Stimulated activated CD8-positive, alpha-beta memory T cell treated with anti-CD3 and anti-CD28 coated beads, Interleukin-7, amount 100 ng/mL, for 48 hours (primary cell): ENCODE measurements around the gene NUP210L.
"Not testable (repeated sequence)": the region's sequence is repeated elsewhere in the genome, so short reads cannot be mapped to it uniquely, and the experiment has no call there.

Experiments used
- DNase-seq, 2 donors: peaks; one replicate each; pipeline ENCODE4 v3.0.0-alpha.2; 2020; ENCODE audit warnings: low read depth in 1 of 2; ENCODE audit errors: extremely low read depth in 1 of 2

The NUP210L gene

DNA sequence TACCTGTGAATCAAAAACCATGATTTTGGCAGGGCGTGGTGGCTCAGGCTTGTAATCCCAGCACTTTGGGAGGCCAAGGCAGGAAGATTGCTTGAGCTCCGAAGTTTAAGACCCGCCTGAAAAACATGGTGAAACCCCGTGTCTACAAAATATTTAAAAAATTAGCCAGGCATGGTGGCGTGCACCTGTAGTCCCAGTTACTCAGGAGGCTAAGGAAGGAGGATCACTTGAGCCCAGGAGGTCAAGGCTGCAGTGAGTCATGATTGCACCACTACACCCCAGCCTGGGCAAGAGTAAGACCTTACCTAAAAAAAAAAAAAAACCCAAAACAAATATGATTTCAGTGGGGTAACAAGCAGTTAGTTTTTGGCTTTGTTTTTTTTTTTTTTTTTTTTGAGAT is 54.7 kb downstream of the NUP210L start:
- not testable (repeated sequence) for DNase-seq

DNA sequence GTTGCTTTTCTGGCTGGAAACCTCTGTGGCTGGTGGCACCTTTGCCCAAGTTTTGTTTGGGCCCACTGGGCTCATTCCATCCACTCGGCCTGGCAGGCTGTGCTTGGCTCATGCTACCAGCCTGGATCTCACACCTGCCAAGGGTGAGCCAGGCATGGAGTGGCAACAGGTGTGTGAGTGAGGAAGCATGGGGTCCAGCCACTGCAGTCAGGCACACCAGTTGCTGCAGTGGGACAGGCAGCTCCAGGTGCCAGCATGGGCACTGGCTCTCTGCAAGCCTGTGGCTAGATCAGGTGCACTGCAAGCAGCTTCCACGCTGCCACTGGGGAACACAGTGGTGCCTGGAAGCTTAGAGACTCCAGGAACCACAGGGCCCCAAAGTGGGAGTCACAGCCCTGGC is 57.0 kb downstream of the NUP210L start:
- no peak for DNase-seq

DNA sequence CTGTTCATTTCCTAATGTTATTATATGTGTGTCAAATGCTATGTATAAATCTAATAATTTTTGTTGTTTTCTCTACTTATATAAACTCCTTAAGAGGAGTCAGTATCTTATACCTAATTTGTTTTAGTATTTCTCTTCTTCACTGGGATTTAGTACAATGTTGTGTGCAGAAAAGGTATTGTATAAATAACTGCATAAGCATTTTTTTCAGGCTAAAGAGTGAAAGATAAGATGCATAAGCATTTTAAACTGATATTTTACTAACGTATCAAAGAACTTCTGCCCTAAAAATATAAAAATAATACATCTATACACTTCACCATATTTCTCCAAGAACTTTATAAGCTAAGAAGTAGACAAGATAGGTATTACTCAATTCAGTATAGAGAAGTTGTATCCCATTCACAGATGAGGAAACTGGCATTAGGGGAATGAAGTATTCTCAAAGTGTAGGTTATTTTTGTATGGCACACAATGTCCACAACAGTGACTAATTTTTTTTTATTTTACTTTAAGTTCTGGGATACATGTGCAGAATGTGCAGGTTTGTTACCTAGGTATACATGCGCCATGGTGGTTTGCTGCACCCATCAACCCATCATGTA is 59.3 kb downstream of the NUP210L start:
- no peak for DNase-seq

DNA sequence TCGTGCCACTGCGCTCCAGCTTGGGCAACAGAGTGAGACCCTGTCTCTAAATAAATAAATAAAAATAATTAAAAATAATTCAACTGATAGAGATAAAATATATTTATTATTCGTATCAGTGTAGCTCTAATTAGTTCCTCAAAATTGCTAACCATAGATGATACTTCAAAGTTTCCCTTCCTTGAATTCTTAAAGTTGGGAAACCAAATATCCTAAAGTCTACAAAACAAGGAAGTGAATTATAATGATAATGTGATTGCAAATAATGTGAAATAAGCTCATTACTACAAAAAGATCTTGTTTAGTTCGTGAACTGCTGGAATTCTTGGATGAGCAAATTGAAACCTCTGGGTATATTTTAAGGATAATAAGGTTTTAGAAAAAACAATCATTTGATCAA is 60.5 kb downstream of the NUP210L start:
- DNase-seq: no peak

DNA sequence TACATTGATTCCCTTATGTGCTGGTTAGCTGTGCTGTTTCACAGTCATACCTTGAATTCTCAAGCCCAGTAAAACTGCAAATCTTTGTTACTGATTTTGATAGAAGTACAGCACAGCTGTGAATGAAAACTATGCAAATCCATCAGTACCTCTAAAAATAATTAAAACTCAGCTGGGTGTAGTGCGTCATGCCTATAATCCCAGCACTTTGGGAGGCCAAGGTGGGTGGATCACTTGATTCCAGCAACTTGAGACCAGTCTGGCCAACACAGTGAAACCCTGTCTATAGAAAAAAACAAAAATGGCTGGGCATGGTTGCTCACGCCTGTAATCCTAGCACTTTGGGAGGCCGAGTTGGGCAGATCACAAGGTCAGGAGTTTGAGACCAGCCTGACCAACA is 61.2 kb downstream of the NUP210L start:
- no peak for DNase-seq

DNA sequence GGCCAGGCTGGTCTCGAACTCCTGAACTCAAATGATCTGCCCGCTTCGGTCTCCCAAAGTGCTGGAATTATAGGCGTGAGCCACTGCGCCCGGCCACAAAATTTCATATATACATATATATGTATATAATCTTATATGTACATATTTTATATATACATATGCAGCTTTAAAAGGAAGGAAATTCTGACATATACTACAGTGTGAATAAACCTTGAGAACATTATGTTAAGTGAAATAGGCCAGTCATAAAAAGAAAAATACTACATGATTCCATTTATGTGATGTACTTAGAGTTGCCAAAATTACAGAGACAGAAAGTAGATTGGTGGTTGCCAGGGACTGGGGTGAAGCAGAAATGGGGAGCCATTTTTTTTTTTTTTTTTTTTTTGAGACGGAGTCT is 63.2 kb downstream of the NUP210L start:
- DNase-seq: no peak

DNA sequence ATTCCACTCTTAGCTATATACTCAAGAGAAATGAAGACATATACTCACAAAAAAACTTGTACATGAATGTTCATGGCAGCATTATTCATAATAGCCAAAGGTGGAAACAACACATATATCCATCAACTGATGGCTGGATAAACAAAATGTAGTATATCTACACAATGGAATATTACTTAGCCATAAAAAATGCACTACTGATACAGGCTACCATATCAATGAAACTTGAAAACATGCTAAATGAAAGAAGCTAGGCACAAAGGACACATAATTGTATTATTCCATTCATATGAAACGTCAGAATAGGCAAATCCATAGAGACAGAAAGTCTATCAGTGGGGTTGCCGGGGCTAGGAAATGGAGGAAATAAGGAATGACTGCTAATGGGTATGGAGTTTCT is 67.3 kb downstream of the NUP210L start:
- no peak for DNase-seq

DNA sequence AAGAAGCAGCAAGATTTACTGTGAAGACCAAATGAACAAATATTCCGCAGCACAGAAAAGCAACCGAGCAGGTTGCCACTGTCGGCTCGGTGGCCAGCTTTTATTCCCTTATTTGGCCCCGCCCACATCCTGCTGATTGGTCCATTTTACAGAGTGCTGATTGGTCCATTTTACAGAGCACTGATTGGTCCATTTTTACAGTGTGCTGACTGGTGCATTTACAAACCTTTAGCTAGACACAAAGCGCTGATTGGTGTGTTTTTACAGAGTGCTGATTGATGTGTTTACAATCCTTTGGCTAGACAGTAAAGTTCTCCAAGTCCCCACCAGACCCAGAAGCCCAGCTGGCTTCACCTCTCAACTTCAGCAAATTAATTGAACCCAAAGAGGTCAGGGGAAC is 71.8 kb downstream of the NUP210L start:
- not testable (repeated sequence) for DNase-seq

DNA sequence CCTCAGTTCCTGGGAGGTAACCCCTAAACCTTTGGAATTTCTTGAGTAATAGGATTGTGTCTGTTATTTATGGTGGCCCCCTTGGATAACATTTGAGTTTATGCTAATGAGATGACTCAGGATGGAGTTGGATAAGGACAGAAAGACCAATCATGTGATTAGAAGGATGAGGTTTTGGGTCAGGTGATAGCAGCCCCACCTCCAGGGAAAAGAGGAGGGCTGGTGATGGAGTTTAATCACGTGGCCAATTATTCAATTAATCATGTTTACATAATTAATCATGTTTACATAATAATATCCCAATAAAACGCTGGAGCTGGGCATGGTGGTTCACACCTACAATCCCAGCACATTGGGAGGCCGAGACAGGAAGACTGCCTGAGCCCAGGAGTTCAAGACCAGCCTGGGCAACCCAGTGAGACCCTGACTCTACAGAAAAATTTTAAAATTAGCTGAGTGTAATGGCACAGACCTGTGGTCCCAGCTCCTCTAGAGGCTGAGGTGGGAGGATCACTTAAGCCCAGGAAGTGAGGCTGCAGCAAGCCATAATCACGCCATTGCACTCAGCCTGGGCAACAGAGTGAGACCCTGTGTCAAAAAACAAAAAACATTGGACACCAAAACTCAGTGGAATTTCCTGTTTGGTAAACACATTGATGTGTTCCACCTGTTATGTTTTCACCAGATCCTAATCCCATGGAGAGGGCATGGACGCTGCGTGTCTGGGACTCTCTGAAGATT is 73.3 kb downstream of the NUP210L start:
- no peak for DNase-seq

DNA sequence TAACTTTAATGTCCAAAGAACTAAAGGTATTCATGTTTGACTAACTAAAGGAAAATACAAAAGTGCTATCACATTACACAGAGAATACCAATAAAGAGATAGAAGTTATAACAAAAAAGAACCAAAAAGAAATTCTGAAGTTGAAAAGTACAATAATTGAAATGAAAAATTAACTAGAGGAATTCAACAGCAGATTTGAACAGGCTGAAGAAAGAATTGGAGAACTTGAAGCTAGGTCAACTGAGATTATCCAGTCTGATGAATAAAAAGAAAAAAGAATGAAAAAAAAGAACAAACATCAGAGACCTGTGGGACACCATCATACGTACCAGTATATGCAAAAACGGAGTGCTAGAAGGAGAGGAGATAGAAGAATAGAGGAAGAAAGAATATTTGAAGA is 78.5 kb downstream of the NUP210L start:
- DNase-seq: no peak

DNA sequence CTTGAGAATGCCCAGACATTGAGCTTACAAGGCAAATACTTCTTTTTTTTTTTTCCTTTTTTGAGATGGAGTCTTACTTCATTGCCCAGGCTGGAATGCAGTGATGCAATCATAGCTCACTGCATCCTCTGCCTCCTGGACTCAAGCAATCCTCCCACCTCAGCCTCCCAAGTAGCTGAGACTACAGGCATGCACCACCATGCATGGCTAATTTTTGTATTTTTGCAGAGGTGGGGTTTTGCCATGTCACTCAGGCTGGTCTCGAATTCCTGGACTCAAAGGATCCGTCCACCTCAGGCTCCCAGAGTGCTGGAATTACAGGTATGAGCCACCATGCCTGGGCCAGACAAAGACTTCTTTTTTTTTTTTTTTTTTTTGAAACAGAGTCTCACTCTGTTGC is 79.1 kb downstream of the NUP210L start:
- DNase-seq: no peak

DNA sequence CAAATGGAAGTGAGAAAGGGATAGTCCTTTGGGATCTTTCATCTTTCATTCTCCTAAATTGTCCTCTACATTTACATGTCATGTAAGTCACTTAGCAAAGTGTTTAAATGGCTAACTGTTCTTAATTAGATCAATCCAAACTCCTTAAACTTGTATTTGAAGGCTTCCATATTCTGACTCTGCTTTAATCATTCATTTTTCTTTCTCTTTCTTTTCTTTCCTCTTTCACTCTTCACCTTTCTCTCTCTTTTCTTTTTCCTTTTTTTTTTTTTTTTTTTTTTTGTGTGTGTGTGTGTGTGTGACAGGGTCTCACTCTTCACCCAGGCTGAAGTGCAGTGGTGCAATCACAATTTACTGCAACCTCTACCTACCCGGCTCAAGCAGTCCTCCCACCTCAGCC is 92.6 kb downstream of the NUP210L start:
- no peak for DNase-seq

DNA sequence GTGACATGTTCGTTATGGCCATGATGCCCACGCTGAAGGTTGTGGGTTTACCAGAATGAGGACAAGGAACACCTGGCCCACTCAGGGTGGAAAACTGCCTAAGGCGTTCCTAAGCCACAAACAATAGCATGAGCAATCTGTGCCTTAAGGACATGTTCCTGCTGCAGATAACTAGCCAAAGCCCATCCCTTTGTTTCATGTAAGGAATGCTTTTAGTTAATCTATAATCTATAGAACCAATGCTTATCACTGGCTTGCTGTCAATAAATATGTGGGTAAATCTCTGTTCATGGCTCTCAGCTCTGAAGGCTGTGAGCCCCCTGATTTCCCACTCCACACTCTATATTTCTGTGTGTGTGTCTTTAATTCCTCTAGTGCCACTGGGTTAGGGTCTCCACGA is 107.4 kb downstream of the NUP210L start:
- not testable (repeated sequence) for DNase-seq

DNA sequence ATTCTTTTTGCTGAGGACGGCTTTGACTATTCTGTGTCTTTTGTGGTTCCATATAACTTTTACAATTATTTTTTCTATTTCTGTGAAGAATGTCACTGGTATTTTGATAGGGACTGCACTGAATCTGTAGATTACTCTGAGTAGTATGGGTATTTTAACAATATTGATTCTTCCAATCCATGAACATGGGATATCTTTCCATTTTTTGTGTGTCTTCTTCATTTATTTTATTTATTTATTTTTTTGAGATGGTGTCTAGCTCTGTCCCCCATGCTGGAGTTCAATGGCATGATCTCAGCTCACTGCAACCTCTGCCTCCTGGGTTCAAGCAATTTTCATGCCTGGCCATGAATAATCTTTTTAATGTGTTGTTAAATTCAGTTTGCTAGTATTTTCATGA is 121.2 kb downstream of the NUP210L start:
- DNase-seq: not testable (repeated sequence)

DNA sequence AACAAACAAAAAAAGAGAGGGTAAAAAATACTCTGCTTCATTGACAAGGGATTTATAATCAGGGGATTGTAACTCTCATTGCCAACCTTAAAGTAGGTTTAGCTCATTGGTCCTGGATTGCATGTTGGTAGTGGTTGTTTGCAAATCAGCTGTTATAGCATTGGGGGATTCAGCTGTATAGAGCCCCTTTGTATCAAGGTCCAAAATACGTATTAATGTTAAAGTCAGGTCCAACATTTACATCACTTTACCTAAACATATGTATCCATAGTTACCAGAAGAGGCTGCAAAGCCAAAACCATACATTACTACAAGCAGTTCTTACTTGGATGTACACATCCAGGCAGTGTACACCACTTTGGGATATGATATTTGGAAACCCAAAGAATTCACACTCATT is 134.9 kb downstream of the NUP210L start:
- DNase-seq: no peak

DNA sequence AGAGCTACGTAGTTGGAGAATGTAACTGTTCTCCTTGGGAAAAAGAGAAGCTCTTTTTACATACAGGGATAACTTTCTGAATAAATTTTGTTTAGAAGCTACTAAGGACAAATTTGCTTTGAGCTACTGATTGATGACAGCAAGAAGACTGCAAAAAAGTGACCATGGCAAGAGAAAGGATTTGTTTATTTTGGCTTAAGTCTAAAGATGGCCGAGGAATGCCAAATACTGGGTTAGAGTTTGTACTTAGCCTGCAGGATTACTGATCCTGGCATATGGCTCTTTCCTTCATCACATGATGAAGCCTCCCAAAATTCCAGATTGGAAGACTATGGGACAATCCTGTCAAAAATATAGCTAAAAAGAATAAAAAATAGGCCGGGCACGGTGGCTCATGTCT is 135.6 kb downstream of the NUP210L start:
- no peak for DNase-seq

DNA sequence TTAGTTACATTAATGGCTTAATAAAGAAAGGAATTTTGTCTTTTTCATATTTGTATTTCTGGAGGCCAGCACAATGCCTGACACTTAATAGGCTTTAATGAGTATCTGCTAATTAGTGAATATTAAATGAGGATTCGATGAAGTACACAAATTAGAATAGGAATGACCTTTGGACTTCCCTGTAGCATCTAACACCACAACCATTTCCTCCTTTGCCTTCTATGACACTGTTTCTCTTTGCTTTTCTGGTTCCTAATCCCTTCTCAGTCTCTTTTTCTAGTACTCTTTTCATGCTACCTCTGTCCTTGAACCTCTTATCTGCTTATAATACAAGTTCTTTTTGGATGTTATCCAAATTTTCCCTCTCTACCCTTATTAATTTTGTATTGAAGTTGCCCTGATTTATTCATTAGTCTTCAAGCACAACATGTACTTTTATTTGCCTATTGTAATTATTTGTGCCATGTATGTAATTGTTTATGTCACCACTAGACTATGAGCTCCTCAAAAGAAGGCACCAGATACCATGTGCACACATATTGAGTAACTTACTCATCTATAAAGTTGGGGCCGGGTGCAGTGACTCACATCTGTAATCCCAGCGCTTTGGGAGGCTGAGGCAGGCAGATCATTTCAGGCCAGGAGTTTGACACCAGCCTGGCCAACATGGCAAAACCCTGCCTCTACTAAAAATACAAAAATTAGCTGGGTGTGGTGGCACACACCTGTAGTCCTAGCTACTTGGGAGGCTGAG is 140.5 kb downstream of the NUP210L start:
- DNase-seq: no peak

DNA sequence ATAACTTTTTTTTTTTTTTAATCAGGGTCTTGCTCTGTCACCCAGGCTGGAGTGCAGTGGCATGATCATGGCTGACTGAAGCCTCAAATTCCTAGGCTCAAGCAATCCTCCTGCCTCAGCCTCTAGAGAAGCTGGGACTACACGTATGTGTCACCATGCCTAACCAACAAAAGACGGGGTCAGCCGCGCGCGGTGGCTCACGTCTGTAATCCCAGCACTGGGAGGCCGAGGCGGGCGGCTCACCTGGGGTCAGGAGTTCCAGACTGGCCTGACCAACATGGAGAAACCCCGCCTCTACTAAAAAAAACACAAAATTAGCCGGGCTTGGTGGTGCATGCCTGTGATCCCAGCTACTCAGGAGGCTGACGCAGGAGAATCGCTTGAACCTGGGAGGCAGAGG is 142.3 kb downstream of the NUP210L start:
- DNase-seq: not testable (repeated sequence)

DNA sequence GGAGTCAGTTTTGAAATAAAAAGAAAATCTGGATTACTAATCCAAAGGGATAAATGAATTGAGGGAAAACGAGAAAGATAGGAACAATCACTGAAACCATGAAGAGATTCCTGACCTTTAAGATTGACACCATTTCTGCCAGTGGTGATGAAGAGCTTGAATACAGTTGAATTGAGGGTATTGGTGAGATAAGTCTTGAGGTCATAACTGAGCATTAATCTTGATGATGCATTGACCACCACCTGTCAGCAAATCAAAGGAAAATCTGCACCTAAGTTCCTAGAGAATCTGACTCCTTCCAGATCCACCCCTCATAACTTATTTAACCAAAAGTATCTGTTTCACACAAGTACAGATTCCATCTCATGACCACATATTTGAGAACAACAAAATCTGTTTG is 142.7 kb downstream of the NUP210L start:
- no peak for DNase-seq

DNA sequence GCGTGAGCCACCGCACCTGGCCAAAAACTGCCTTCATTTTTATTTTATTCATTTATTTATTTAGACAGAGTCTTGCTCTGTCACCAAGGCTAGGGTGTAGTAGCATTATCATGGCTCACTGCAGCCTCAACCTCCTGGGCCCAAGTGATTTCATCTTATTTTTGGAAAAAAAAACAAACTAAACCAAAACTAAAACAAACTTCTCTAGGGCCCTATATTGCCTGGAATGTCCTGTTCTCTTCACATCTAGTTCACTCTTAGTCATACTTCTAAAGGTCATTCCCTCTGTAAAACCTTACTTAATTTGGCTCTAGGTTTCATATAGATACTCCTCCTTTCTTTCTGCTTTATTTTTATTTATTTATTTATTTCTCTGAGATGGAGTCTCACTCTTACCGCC is 148.7 kb downstream of the NUP210L start:
- no peak for DNase-seq

DNA sequence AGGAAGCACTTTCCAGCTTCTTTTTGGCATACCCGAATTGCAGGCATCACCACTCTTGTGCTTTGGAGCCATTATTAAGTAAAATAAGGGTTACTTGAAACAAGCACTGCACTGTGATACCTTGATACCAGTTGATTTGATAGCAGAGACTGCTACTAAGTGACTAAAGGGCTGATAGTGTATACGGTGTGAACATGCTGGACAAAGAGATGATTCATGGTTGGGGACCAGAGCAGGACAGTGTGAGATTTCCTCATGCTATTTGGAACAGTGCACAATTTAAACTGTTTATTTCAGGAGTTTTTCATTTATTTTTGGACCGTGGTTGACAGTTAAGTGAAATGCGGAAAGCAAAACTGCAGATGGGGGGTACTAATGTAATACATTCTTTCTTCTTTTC is 154.5 kb downstream of the NUP210L start:
- DNase-seq: no peak

DNA sequence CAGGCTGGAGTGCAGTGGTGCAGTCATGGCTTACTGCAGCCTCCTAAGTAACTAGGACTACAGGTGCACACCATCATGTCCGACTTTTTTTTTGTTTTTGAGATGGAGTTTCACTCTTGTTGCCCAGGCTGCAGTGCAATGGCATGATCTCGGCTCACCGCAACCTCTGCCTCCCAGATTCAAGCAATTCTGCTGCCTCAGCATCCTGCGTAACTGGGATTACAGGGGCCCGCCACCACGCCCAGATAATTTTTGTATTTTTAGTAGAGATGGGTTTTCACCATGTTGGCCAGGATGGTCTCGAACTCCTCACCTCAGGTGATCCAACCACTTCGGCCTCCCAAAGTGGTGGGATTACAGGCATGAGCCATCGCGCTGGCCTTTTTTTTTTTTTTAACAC is 158.0 kb downstream of the NUP210L start:
- not testable (repeated sequence) for DNase-seq
